HepG2 (cell line): ENCODE results near the gene FAM3A. TPM values are rescaled to one million over a fixed set of nuclear protein-coding genes. Genes with fewer than 3 reads are reported as not detected.

Source experiments
- GATAD2A ChIP-seq: IDR thresholded peaks from 2 replicates; pipeline ENCODE4 v1.6.1; 2016
- GZF1 ChIP-seq: sonication (generic); formaldehyde crosslinking; IDR thresholded peaks from 2 replicates; pipeline ENCODE4 v1.5.1; 2020; ENCODE audit warnings: mild to moderate bottlenecking, missing genetic modification reagents
- HNF4A ChIP-seq: sonication (generic); formaldehyde crosslinking; IDR thresholded peaks from 2 replicates; pipeline ENCODE4 v1.4.0; 2020; ENCODE audit warnings: missing genetic modification reagents
- HOXD1 ChIP-seq: sonication (generic); formaldehyde crosslinking; IDR thresholded peaks from 2 replicates; pipeline ENCODE4 v1.5.0; 2020; ENCODE audit warnings: missing genetic modification reagents
- KDM4B ChIP-seq: sonication (generic); formaldehyde crosslinking; IDR thresholded peaks from 2 replicates; pipeline ENCODE4 v1.4.0; 2020; ENCODE audit warnings: missing genetic modification reagents
- MED1 ChIP-seq: sonication (generic); formaldehyde crosslinking; IDR thresholded peaks from 2 replicates; pipeline ENCODE4 v1.4.0; 2020; ENCODE audit warnings: missing genetic modification reagents
- NFYC ChIP-seq: IDR thresholded peaks from 2 replicates; pipeline ENCODE4 v1.6.1; 2016; ENCODE audit warnings: missing genetic modification reagents, missing compliant biosample characterization
- NR2F6 ChIP-seq, 2 experiments: IDR thresholded peaks; 2 replicates each; pipeline ENCODE4 v1.6.1; 2016; ENCODE audit warnings: antibody characterized with exemption in 1 of 2, mild to moderate bottlenecking in 1 of 2
- NR3C1 ChIP-seq: sonication (generic); formaldehyde crosslinking; IDR thresholded peaks from 2 replicates; pipeline ENCODE4 v1.4.0; 2020; ENCODE audit warnings: missing genetic modification reagents
- PHF21A ChIP-seq: sonication (generic); formaldehyde crosslinking; IDR thresholded peaks from 2 replicates; pipeline ENCODE4 v1.5.0; 2020; ENCODE audit warnings: mild to moderate bottlenecking, missing genetic modification reagents
- PHF8 ChIP-seq: sonication (generic); formaldehyde crosslinking; IDR thresholded peaks from 2 replicates; pipeline ENCODE4 v1.5.0; 2020; ENCODE audit warnings: missing genetic modification reagents
- POLR2G ChIP-seq: fragments of 200-400 bp; formaldehyde crosslinking; IDR thresholded peaks from 2 replicates; pipeline ENCODE4 v1.6.1; 2018; ENCODE audit warnings: mild to moderate bottlenecking, low read depth, low read length, moderate library complexity
- RARG ChIP-seq: sonication (generic); formaldehyde crosslinking; IDR thresholded peaks from 2 replicates; pipeline ENCODE4 v1.4.0; 2020; ENCODE audit warnings: low read depth, mild to moderate bottlenecking, missing genetic modification reagents
- RBFOX2 ChIP-seq: fragments of 200-400 bp; formaldehyde crosslinking; IDR thresholded peaks from 2 replicates; pipeline ENCODE4 v1.6.1; 2017; ENCODE audit warnings: low read depth, mild to moderate bottlenecking, low read length
- SIN3A ChIP-seq: IDR thresholded peaks from 2 replicates; pipeline ENCODE4 v1.6.1; 2011; ENCODE audit warnings: low read depth, mild to moderate bottlenecking, control low read depth, low read length, borderline replicate concordance
- SNAPC2 ChIP-seq: sonication (generic); formaldehyde crosslinking; IDR thresholded peaks from 2 replicates; pipeline ENCODE4 v1.8.1; 2022; ENCODE audit warnings: mild to moderate bottlenecking, missing genetic modification reagents
- TOPORS ChIP-seq: sonication (generic); formaldehyde crosslinking; IDR thresholded peaks from 2 replicates; pipeline ENCODE4 v1.8.0; 2023; ENCODE audit warnings: mild to moderate bottlenecking, missing genetic modification reagents
- XBP1 ChIP-seq: sonication (generic); formaldehyde crosslinking; IDR thresholded peaks from 2 replicates; pipeline ENCODE4 v1.5.0; 2020; ENCODE audit warnings: missing genetic modification reagents
- ZC3H13 ChIP-seq: sonication (generic); formaldehyde crosslinking; IDR thresholded peaks from 2 replicates; pipeline ENCODE4 v1.8.1; 2023; ENCODE audit warnings: mild to moderate bottlenecking, missing genetic modification reagents, moderate library complexity
- ZNF230 ChIP-seq: sonication (generic); formaldehyde crosslinking; IDR thresholded peaks from 2 replicates; pipeline ENCODE4 v1.4.0; 2020; ENCODE audit warnings: mild to moderate bottlenecking, missing genetic modification reagents
- ZNF879 ChIP-seq: sonication (generic); formaldehyde crosslinking; IDR thresholded peaks from 2 replicates; pipeline ENCODE4 v1.8.1; 2023; ENCODE audit warnings: missing genetic modification reagents
- polyA plus RNA-seq, 8 experiments: library from polyadenylated mRNA; depleted of rRNA in 3 of 8; stranded (reverse) in 7 of 8; unstranded in 1 of 8; fragments of >200 nt; fragmentation: Illumina TruSeq in 4 of 8; extraction: Trizol in 4 of 8; gene quantifications; 2 replicates each; pipeline versions ENCODE4 v1.2.1 to v1.2.3, GENCODE V29; 2011 to 2016; ENCODE audit warnings: low read depth in 4 of 8, missing spikeins in 1 of 8, mixed read lengths in 1 of 8; ENCODE audit not compliant: insufficient read depth in 1 of 8
- total RNA-seq, 5 experiments: library from RNA; depleted of rRNA; stranded (reverse); fragments of >200 nt; fragmentation: Illumina TruSeq; extraction: Trizol; gene quantifications; 2 replicates each; pipeline ENCODE4 v1.2.3, GENCODE V29; 2016; ENCODE audit warnings: low read depth in 1 of 5
- TF ChIP-seq, protein P1 (sequence below): sonication (generic); formaldehyde crosslinking; IDR thresholded peaks from 2 replicates; pipeline ENCODE4 v1.8.1; 2023; ENCODE audit warnings: mild to moderate bottlenecking, moderate library complexity, missing genetic modification reagents
- TF ChIP-seq, protein P2 (sequence below): IDR thresholded peaks from 2 replicates; pipeline ENCODE4 v1.6.1; 2016; ENCODE audit warnings: missing genetic modification reagents, missing compliant biosample characterization
- TF ChIP-seq, protein P3 (sequence below): sonication (generic); formaldehyde crosslinking; IDR thresholded peaks from 2 replicates; pipeline ENCODE4 v1.9.0; 2021; ENCODE audit warnings: missing genetic modification reagents, borderline replicate concordance
- TF ChIP-seq, protein P4 (sequence below): sonication (generic); formaldehyde crosslinking; IDR thresholded peaks from 2 replicates; pipeline ENCODE4 v1.4.0; 2020; ENCODE audit warnings: missing genetic modification reagents, borderline replicate concordance

The FAM3A gene
- total and polyA plus RNA-seq, 2 of the 13 experiments (the other 11 are each of a cell fraction or from before 2014, with no cell fraction given) = 11.2 to 22.7 TPM

DNA sequence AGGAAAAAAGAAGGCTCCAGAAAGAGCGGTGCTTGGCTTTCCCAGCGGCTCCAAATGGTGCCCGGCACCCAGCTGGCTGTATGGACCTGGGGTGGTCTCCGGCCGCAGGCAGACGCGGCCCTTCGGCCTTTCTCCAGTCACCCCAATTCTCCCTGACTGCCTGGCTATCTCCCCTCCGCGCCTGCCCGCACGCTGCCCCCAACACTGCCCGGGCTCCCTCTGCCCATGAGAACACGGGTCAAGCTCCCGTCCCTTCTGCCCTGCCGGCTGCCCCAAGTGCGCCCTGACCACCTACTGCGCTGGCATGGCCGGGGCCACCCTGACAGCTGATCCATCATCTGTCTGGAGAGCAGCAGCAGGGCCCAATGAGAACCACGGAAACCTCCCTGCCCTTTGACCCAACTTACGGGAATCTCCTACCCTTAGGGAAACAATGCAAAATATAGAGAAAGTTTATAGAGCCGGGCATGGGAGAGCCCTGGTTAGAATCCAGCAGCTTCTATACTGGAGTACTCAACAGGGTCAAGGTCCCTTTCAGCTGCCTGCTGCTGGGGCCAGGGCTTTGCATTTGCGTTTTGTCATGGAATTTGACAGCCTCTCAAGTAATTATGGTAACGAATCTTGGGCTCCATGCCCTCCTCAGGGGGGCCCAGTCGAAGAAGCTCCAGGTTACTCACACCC lies 1.2 kb upstream of the FAM3A start (continued):
- TF ChIP-seq, protein P1, sequence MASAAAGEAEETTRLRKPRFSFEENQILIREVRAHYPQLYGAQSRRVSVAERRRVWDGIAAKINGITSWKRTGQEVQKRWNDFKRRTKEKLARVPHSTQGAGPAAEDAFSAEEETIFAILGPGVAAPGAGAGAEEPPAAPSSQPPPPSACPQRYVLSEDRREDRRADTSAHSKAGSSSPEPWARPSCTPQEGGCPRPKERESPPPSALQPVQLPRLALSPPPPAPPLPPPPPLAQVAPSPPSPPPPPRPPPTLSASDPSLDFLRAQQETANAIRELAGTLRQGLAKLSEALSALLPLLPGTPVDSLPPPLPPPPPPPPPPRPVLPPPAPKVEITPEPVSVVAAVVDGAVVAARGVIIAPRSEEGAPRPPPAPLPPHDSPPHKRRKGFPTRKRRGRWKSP (CRISPR knock-in tag) = peak; percentile 39; the same call in 1 of the 2 replicates
- TF ChIP-seq, protein P2, sequence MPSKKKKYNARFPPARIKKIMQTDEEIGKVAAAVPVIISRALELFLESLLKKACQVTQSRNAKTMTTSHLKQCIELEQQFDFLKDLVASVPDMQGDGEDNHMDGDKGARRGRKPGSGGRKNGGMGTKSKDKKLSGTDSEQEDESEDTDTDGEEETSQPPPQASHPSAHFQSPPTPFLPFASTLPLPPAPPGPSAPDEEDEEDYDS (CRISPR knock-in tag) = 0 out of 2 replicates have a peak, but pooled peaks have one; percentile 22
- no peak for TF ChIP-seq NR3C1 (CRISPR knock-in tag)
- peak; percentile 50 for TF ChIP-seq NFYC (CRISPR knock-in tag)
- TF ChIP-seq KDM4B (CRISPR knock-in tag) = no peak
- TF ChIP-seq SNAPC2 (CRISPR knock-in tag) = no peak
- TF ChIP-seq ZC3H13 = no peak
- TF ChIP-seq ZNF230 = no peak
- TF ChIP-seq PHF21A = 0 out of 2 replicates have a peak, but pooled peaks have one; percentile 49
- TF ChIP-seq, protein P3, sequence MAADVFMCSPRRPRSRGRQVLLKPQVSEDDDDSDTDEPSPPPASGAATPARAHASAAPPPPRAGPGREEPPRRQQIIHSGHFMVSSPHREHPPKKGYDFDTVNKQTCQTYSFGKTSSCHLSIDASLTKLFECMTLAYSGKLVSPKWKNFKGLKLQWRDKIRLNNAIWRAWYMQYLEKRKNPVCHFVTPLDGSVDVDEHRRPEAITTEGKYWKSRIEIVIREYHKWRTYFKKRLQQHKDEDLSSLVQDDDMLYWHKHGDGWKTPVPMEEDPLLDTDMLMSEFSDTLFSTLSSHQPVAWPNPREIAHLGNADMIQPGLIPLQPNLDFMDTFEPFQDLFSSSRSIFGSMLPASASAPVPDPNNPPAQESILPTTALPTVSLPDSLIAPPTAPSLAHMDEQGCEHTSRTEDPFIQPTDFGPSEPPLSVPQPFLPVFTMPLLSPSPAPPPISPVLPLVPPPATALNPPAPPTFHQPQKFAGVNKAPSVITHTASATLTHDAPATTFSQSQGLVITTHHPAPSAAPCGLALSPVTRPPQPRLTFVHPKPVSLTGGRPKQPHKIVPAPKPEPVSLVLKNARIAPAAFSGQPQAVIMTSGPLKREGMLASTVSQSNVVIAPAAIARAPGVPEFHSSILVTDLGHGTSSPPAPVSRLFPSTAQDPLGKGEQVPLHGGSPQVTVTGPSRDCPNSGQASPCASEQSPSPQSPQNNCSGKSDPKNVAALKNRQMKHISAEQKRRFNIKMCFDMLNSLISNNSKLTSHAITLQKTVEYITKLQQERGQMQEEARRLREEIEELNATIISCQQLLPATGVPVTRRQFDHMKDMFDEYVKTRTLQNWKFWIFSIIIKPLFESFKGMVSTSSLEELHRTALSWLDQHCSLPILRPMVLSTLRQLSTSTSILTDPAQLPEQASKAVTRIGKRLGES = no peak
- TF ChIP-seq HOXD1 (CRISPR knock-in tag) = peak; percentile 99
- peak; percentile 54; the same call in 1 of the 2 replicates for TF ChIP-seq SIN3A
- no peak for TF ChIP-seq TOPORS (CRISPR knock-in tag)
- TF ChIP-seq MED1 (CRISPR knock-in tag) = peak; percentile 42; the same call in 1 of the 2 replicates
- TF ChIP-seq, protein P4, sequence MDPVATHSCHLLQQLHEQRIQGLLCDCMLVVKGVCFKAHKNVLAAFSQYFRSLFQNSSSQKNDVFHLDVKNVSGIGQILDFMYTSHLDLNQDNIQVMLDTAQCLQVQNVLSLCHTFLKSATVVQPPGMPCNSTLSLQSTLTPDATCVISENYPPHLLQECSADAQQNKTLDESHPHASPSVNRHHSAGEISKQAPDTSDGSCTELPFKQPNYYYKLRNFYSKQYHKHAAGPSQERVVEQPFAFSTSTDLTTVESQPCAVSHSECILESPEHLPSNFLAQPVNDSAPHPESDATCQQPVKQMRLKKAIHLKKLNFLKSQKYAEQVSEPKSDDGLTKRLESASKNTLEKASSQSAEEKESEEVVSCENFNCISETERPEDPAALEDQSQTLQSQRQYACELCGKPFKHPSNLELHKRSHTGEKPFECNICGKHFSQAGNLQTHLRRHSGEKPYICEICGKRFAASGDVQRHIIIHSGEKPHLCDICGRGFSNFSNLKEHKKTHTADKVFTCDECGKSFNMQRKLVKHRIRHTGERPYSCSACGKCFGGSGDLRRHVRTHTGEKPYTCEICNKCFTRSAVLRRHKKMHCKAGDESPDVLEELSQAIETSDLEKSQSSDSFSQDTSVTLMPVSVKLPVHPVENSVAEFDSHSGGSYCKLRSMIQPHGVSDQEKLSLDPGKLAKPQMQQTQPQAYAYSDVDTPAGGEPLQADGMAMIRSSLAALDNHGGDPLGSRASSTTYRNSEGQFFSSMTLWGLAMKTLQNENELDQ (CRISPR knock-in tag) = no peak
- no peak for TF ChIP-seq XBP1 (CRISPR knock-in tag)
- TF ChIP-seq RARG = no peak
- TF ChIP-seq NR2F6 (IDR thresholded peaks at IDR 0.05) = peak; percentile 72
- TF ChIP-seq NR2F6 (CRISPR knock-in tag; IDR thresholded peaks at IDR 0.05) = peak; percentile 81
- peak; percentile 94; the same call in 1 of the 2 replicates for TF ChIP-seq GZF1 (CRISPR knock-in tag)
- 0 out of 2 replicates have a peak, but pooled peaks have one; percentile 32 for TF ChIP-seq HNF4A (CRISPR knock-in tag)
- TF ChIP-seq POLR2G = peak; percentile 37; the same call in 1 of the 2 replicates
- 0 out of 2 replicates have a peak, but pooled peaks have one; percentile 2 for TF ChIP-seq PHF8
- TF ChIP-seq GATAD2A = peak; percentile 54; the same call in 1 of the 2 replicates
- no peak for TF ChIP-seq ZNF879 (CRISPR knock-in tag)
- TF ChIP-seq RBFOX2 = peak; percentile 64
